Measurements from ENCODE around the gene MAPK6. TPM values are rescaled to one million over a fixed set of nuclear protein-coding genes. Genes with fewer than 3 reads are reported as not detected.

Gene MAPK6
- total and polyA plus RNA-seq, 10 of the 15 experiments (the other 5 are each of a cell fraction or from before 2014, with no cell fraction given), result 20.6 to 100 (median 52.6) TPM

GRCh38 chr15:52109559-52110451 is 90.8 kb downstream of the MAPK6 start (continued):
- TF ChIP-seq, protein P1, sequence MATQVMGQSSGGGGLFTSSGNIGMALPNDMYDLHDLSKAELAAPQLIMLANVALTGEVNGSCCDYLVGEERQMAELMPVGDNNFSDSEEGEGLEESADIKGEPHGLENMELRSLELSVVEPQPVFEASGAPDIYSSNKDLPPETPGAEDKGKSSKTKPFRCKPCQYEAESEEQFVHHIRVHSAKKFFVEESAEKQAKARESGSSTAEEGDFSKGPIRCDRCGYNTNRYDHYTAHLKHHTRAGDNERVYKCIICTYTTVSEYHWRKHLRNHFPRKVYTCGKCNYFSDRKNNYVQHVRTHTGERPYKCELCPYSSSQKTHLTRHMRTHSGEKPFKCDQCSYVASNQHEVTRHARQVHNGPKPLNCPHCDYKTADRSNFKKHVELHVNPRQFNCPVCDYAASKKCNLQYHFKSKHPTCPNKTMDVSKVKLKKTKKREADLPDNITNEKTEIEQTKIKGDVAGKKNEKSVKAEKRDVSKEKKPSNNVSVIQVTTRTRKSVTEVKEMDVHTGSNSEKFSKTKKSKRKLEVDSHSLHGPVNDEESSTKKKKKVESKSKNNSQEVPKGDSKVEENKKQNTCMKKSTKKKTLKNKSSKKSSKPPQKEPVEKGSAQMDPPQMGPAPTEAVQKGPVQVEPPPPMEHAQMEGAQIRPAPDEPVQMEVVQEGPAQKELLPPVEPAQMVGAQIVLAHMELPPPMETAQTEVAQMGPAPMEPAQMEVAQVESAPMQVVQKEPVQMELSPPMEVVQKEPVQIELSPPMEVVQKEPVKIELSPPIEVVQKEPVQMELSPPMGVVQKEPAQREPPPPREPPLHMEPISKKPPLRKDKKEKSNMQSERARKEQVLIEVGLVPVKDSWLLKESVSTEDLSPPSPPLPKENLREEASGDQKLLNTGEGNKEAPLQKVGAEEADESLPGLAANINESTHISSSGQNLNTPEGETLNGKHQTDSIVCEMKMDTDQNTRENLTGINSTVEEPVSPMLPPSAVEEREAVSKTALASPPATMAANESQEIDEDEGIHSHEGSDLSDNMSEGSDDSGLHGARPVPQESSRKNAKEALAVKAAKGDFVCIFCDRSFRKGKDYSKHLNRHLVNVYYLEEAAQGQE (IDR thresholded peaks at IDR 0.05; ENCODE audit: low read depth, low read length), result no peak
- TF ChIP-seq, protein P2, sequence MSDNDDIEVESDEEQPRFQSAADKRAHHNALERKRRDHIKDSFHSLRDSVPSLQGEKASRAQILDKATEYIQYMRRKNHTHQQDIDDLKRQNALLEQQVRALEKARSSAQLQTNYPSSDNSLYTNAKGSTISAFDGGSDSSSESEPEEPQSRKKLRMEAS (IDR thresholded peaks at IDR 0.05; ENCODE audit: low read depth, low read length), result peak; percentile 54; the same call in 1 of the 2 replicates
- TF ChIP-seq HDAC2 (IDR thresholded peaks at IDR 0.05) (no peak), STAT1 (conservative IDR thresholded peaks at IDR 0.05) (no peak), ZBTB40 (IDR thresholded peaks at IDR 0.05; ENCODE audit: borderline replicate concordance) (no peak), POU2F2 (IDR thresholded peaks at IDR 0.05; ENCODE audit: borderline replicate concordance, low read depth, low read length) (peak; percentile 79; the same call in 1 of the 3 replicates), ZZZ3 (IDR thresholded peaks at IDR 0.05; ENCODE audit: control insufficient read depth, insufficient read length, low read depth) (no peak), SRF (IDR thresholded peaks at IDR 0.05; ENCODE audit: low read depth in 2 of 2, low read length in 2 of 2) (no peak), FOXK2 (IDR thresholded peaks at IDR 0.05) (no peak), RAD51 (IDR thresholded peaks at IDR 0.05) (peak; percentile 63), CREB1 (IDR thresholded peaks at IDR 0.05; ENCODE audit: low read depth) (no peak; the same call in 1 of the 2 replicates), EED (IDR thresholded peaks at IDR 0.05; ENCODE audit: low read depth) (peak; percentile 43; the same call in 1 of the 2 replicates), DPF2 (IDR thresholded peaks at IDR 0.05) (peak; percentile 91), SMAD5 (IDR thresholded peaks at IDR 0.05; ENCODE audit: low read depth) (no peak), IKZF2 (IDR thresholded peaks at IDR 0.05) (peak; percentile 59 to 67; a peak in 3 of 4 replicates), E2F4 (IDR thresholded peaks at IDR 0.05; ENCODE audit: low read depth, low read length) (no peak)
- TF ChIP-seq, protein P3, sequence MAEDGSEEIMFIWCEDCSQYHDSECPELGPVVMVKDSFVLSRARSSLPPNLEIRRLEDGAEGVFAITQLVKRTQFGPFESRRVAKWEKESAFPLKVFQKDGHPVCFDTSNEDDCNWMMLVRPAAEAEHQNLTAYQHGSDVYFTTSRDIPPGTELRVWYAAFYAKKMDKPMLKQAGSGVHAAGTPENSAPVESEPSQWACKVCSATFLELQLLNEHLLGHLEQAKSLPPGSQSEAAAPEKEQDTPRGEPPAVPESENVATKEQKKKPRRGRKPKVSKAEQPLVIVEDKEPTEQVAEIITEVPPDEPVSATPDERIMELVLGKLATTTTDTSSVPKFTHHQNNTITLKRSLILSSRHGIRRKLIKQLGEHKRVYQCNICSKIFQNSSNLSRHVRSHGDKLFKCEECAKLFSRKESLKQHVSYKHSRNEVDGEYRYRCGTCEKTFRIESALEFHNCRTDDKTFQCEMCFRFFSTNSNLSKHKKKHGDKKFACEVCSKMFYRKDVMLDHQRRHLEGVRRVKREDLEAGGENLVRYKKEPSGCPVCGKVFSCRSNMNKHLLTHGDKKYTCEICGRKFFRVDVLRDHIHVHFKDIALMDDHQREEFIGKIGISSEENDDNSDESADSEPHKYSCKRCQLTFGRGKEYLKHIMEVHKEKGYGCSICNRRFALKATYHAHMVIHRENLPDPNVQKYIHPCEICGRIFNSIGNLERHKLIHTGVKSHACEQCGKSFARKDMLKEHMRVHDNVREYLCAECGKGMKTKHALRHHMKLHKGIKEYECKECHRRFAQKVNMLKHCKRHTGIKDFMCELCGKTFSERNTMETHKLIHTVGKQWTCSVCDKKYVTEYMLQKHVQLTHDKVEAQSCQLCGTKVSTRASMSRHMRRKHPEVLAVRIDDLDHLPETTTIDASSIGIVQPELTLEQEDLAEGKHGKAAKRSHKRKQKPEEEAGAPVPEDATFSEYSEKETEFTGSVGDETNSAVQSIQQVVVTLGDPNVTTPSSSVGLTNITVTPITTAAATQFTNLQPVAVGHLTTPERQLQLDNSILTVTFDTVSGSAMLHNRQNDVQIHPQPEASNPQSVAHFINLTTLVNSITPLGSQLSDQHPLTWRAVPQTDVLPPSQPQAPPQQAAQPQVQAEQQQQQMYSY (CRISPR knock-in tag; IDR thresholded peaks at IDR 0.05), result no peak

Measured in GM12878 (cell line).